AG09309 (cell line): ENCODE data around the gene MBD6.
"Not testable (repeated sequence)": the region's sequence is repeated elsewhere in the genome, so short reads cannot be mapped to it uniquely, and the experiment has no call there.

Experiments used
- DNase-seq: peaks from one replicate; pipeline ENCODE4 v3.0.0-alpha.2; 2010; ENCODE audit warnings: low read depth
- H3K4me3 ChIP-seq: 2 replicates; pipeline ENCODE4 v1.5.1; 2011; ENCODE audit warnings: mild to moderate bottlenecking, low read depth, low read length, moderate library complexity; ENCODE audit not compliant: control insufficient read depth
- TF ChIP-seq, protein P1 (sequence below): IDR thresholded peaks from 2 replicates; pipeline ENCODE4 v1.5.1; 2011; ENCODE audit warnings: mild to moderate bottlenecking, low read depth, low read length, inconsistent platforms; ENCODE audit not compliant: insufficient read depth, control insufficient read depth; ENCODE audit errors: missing control alignments

The MBD6 gene

DNA sequence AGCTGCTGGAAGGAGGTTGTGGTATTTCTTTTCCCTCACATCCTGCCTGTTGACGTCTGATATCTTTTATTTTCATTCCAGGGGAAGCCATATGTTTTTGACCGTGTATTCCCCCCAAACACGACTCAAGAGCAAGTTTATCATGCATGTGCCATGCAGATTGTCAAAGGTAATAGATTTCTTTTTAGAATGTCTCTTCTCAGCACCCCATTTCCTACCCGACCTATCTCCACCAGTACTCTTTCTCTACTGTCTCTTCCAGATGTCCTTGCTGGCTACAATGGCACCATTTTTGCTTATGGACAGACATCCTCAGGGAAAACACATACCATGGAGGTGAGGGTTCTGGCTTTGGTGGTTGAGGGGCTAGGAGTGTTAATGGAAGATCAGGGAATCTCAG is 40.7 kb downstream of the MBD6 start:
- H3K4me3 ChIP-seq, result no peak overlapping the region
- TF ChIP-seq, protein P1, sequence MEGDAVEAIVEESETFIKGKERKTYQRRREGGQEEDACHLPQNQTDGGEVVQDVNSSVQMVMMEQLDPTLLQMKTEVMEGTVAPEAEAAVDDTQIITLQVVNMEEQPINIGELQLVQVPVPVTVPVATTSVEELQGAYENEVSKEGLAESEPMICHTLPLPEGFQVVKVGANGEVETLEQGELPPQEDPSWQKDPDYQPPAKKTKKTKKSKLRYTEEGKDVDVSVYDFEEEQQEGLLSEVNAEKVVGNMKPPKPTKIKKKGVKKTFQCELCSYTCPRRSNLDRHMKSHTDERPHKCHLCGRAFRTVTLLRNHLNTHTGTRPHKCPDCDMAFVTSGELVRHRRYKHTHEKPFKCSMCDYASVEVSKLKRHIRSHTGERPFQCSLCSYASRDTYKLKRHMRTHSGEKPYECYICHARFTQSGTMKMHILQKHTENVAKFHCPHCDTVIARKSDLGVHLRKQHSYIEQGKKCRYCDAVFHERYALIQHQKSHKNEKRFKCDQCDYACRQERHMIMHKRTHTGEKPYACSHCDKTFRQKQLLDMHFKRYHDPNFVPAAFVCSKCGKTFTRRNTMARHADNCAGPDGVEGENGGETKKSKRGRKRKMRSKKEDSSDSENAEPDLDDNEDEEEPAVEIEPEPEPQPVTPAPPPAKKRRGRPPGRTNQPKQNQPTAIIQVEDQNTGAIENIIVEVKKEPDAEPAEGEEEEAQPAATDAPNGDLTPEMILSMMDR, result no peak
- no peak for DNase-seq

DNA sequence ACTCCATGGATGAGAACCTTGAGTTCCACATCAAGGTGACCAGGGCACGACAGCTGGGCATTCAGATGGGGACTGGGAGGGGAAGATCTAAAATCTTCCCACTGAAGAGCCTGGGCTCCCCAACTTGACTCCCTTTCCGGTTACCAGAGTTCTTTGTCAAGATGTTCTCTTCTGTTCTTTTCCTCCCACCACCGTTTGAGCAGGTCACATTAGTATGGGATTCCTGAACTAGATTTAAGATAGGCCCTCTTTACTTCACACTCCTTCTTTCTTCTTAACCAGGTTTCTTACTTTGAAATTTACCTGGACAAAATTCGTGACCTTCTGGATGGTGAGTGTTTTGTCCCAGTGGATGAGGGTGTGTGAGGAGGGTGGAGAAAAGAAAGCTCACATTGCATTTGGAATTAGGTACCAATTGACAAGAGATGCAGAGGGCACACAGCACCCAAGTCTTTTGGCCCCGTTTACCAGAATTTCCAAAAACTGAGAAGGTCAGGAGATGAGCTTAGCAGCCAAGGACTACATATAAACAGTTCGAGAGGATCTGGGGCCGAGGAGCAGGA is 41.6 kb downstream of the MBD6 start:
- TF ChIP-seq, protein P1, result no peak
- H3K4me3 ChIP-seq, result no peak overlapping the region

DNA sequence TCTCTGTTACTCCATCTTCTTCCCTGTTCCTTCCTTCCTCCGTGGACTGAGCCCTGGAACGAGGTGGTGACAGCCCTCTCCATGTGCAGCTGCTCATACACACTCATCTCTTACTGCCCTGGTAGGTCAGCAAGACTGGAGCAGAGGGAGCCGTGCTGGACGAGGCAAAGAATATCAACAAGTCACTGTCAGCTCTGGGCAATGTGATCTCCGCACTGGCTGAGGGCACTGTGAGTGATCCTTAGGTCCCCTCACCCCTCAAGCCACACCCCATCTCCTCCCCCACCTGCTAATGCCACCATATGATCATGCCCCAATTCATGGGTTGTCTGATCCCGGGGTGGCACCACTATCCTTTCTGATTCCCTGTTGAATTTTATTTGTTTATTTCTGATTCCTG is 46.2 kb downstream of the MBD6 start:
- DNase-seq, result no peak
- TF ChIP-seq, protein P1, result no peak
- H3K4me3 ChIP-seq, result no peak overlapping the region

More for the DNA sequence above, 41.6 kb downstream of the MBD6 start:
- DNase-seq, result no peak

DNA sequence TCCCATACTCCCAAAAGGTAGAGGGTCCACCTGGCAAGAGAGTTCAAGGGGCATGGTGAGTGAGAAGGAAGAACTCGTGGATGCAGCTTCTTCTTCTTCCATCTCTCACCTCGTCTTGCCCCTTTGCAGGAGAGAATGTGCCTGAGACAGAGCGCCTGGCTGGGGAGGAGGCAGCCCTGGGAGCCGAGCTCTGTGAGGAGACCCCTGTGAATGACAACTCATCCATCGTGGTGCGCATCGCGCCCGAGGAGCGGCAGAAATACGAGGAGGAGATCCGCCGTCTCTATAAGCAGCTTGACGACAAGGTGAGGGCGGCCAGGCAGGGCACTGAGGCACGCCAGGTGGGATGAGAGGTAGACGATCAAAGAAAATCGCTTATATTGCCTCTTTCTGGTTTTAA is 47.2 kb downstream of the MBD6 start:
- TF ChIP-seq, protein P1, result no peak
- no peak for DNase-seq
- H3K4me3 ChIP-seq, result no peak overlapping the region

DNA sequence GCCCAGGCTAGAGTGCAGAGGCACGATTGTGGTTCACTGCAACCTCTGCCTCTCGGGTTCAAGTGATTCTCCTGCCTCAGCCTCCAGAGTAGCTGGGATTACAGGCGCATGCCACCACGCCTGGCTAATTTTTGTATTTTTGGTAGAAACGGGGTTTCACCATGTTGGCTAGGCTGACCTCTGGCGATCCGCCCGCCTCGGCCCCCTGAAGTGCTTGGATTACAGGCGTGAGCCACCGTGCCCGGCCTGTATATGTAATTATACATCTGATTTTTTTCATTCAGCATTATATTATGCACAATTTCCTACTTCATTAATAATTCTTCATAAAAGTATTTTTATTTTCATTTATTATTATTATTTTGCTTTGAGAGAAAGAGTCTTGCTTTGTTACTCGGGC is 47.8 kb downstream of the MBD6 start:
- not testable (repeated sequence) for H3K4me3 ChIP-seq

DNA sequence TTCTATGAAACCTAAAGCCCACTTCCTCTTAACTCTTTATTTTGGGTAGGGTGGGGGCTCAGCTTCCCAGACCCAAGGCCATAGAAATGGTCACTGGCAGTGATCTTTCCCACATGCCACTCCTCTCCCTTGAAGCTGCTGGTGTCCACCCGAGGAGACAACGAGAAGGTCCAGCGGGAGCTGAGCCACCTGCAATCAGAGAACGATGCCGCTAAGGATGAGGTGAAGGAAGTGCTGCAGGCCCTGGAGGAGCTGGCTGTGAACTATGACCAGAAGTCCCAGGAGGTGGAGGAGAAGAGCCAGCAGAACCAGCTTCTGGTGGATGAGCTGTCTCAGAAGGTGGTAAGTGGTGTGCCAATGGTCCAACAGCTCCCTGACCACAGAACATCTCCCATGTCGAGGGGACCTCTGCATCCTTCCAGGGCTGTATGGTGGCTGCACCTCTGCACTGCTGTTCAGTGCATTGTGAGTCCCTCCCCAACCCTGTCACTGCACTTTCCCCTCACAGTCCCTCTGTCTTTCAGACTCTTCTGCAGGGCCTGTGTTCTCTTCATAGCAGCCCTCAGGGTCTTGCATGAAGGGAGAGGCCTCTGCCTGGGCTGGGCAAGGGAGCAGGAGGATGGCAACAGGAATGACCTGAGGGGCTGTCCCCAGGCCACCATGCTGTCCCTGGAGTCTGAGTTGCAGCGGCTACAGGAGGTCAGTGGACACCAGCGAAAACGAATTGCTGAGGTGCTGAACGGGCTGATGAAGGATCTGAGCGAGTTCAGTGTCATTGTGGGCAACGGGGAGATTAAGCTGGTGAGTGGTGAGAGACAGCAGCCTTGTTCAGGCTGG is 49.5 kb downstream of the MBD6 start:
- H3K4me3 ChIP-seq, result no peak overlapping the region
- DNase-seq, result no peak
- TF ChIP-seq, protein P1, result no peak

More for the DNA sequence above, 47.8 kb downstream of the MBD6 start:
- DNase-seq, result not testable (repeated sequence)

DNA sequence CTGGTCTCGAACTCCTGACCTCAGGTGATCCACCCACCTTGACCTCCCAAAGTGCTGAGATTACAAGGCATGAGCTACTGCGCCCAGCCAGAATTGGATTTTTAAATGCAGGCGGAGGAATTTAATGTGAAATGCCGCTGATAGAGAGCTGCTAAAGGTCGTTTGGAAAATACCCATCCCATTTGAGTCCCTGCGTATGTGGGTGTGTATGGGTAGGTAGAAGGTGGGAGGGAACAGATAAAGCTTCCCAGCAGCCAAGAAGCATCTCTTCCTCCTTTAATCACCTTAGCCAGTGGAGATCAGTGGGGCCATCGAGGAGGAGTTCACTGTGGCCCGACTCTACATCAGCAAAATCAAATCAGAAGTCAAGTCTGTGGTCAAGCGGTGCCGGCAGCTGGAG is 52.2 kb downstream of the MBD6 start:
- TF ChIP-seq, protein P1, result no peak
- no peak for DNase-seq
- no peak overlapping the region for H3K4me3 ChIP-seq
